Lower lobe of right lung (tissue), 2 donors: ENCODE results near the gene SND1. TPM values are rescaled to one million over a fixed set of nuclear protein-coding genes. Genes with fewer than 3 reads are reported as not detected.
"Not testable (repeated sequence)": the region's sequence is repeated elsewhere in the genome, so short reads cannot be mapped to it uniquely, and the experiment has no call there.

Source experiments
- ATAC-seq, 2 donors: fragments of 200-7000 bp; cut with Tn5 transposase; one replicate each; pipeline ENCODE4 v1.9.1; 2020 to 2022; ENCODE audit warnings: mild to moderate bottlenecking in 2 of 2, moderate library complexity in 2 of 2
- DNase-seq: peaks from one replicate; pipeline ENCODE4 v3.0.0-alpha.2; 2020
- H3K27ac ChIP-seq: fragments of 200-600 bp; one replicate; pipeline ENCODE4 v1.8.0; 2022
- H3K27me3 ChIP-seq: fragments of 200-600 bp; one replicate; pipeline ENCODE4 v1.8.0; 2022; ENCODE audit warnings: low read depth
- H3K36me3 ChIP-seq: fragments of 200-600 bp; one replicate; pipeline ENCODE4 v1.8.0; 2022; ENCODE audit warnings: mild to moderate bottlenecking
- H3K4me1 ChIP-seq: fragments of 200-600 bp; one replicate; pipeline ENCODE4 v1.8.0; 2022
- H3K4me3 ChIP-seq: fragments of 200-600 bp; one replicate; pipeline ENCODE4 v1.8.0; 2022; ENCODE audit warnings: mild to moderate bottlenecking
- H3K9me3 ChIP-seq: fragments of 200-600 bp; one replicate; pipeline ENCODE4 v1.8.0; 2022
- CTCF ChIP-seq: fragments of 200-600 bp; IDR thresholded peaks from one replicate; pipeline ENCODE4 v1.8.0; 2022; ENCODE audit warnings: antibody characterized with exemption, mild to moderate bottlenecking
- intact Hi-C: fragments of 100-400 bp; cut with DNase I; formaldehyde crosslinking; loops from one replicate; pipeline ENCODE4 v1.11.0; 2022
- total RNA-seq: library from RNA; stranded (reverse); fragmentation: NEBNext Ultra II Directional; extraction: Animal tissue kit (Norgen Biotek cat#: 25700); gene quantifications from one replicate; pipeline ENCODE4 v1.2.1, GENCODE V29; 2021
- donor health status: DM: no; HTN: yes; CAD: no; lungs with severe emphysema.

The SND1 gene
- total RNA-seq, 1 donor from 2014 or later: 142 TPM

- no peak overlapping the region for H3K4me3 ChIP-seq
- H3K36me3 ChIP-seq: no peaks in the 10 kb centered on the region
- H3K27me3 ChIP-seq: no peaks in the 10 kb centered on the region
- no peak for DNase-seq
- no peak for TF ChIP-seq CTCF
- no peaks in the 10 kb centered on the region for H3K9me3 ChIP-seq
- H3K4me1 ChIP-seq: peaks cover 35% of the 10 kb centered on the region
- intact Hi-C loops: no loop called here
- no peak overlapping the region for H3K27ac ChIP-seq
- no peak for ATAC-seq
Measured at GRCh38 chr7:127900141-127900540, 248.1 kb downstream of the SND1 start.

- TF ChIP-seq CTCF: no peak
Measured at GRCh38 chr7:127900732-127901685, 249.0 kb downstream of the SND1 start.

GRCh38 chr7:127901895-127902703 is 250.1 kb downstream of the SND1 start:
- H3K27ac ChIP-seq: no peak overlapping the region
- peaks cover 40% of the 10 kb centered on the region for H3K4me1 ChIP-seq
- no peaks in the 10 kb centered on the region for H3K27me3 ChIP-seq
- TF ChIP-seq CTCF: no peak
- H3K9me3 ChIP-seq: no peaks in the 10 kb centered on the region
- H3K4me3 ChIP-seq: no peak overlapping the region
- intact Hi-C loops: no loop called here
- DNase-seq (no peak), ATAC-seq (no peak)
- peaks cover 6% of the 10 kb centered on the region for H3K36me3 ChIP-seq

More at GRCh38 chr7:127900732-127901685, 249.0 kb downstream of the SND1 start:
- H3K27me3 ChIP-seq: no peaks in the 10 kb centered on the region
- DNase-seq (no peak), ATAC-seq (no peak)
- H3K27ac ChIP-seq: no peak overlapping the region
- H3K4me3 ChIP-seq: no peak overlapping the region
- H3K9me3 ChIP-seq: no peaks in the 10 kb centered on the region
- intact Hi-C loops: no loop called here
- peaks cover 3% of the 10 kb centered on the region for H3K36me3 ChIP-seq
- H3K4me1 ChIP-seq: peaks cover 40% of the 10 kb centered on the region

- H3K36me3 ChIP-seq, intact Hi-C loops, ATAC-seq: not testable (repeated sequence)
Measured at GRCh38 chr7:127902753-127903152, 250.8 kb downstream of the SND1 start.

GRCh38 chr7:127903892-127904669 is 252.1 kb downstream of the SND1 start:
- TF ChIP-seq CTCF: no peak
- peak in 1 of 2 donors; percentile 24 for ATAC-seq
- no peak for DNase-seq
- Histone ChIP-seq H3K9me3 (no peaks in the 10 kb centered on the region), H3K4me1 (peaks cover 40% of the 10 kb centered on the region), H3K27me3 (no peaks in the 10 kb centered on the region), H3K27ac (no peak overlapping the region), H3K36me3 (peaks cover 6% of the 10 kb centered on the region), H3K4me3 (no peak overlapping the region)
- intact Hi-C loops: no loop called here

More at GRCh38 chr7:127902753-127903152, 250.8 kb downstream of the SND1 start:
- not testable (repeated sequence) for H3K27me3 ChIP-seq, DNase-seq, H3K27ac ChIP-seq, H3K4me3 ChIP-seq, H3K9me3 ChIP-seq
- peaks cover 40% of the 10 kb centered on the region for H3K4me1 ChIP-seq
